Measurements from ENCODE around the gene FOXP1.

GRCh38 chr3:71559578-71560162 is 23.9 kb downstream of the FOXP1 start:
- TF ChIP-seq CTCF (optimal IDR thresholded peaks at IDR 0.05 in 1 of 3, IDR thresholded peaks at IDR 0.05 in 1 of 3, conservative IDR thresholded peaks at IDR 0.05 in 1 of 3; ENCODE audit: extremely low read depth in 1 of 3, insufficient read depth in 2 of 3, low read length in 3 of 3): no peak
- TF ChIP-seq EZH2 (IDR thresholded peaks at IDR 0.05; ENCODE audit: low read length): no peak

All from keratinocyte (primary cell).